H1 (cell line): ENCODE data around the gene TRAF3. TPM values are rescaled to one million over a fixed set of nuclear protein-coding genes. Genes with fewer than 3 reads are reported as not detected.

Source experiments
- CTCF ChIA-PET: fragments of 300-600 bp; sonication (Branson Sonifier 250); formaldehyde crosslinking; loops from one replicate; lab custom pipeline; 2021; ENCODE audit not compliant: partially characterized antibody; lab: Charles Lee
- POLR2A ChIA-PET: fragments of 300-600 bp; sonication (Branson Sonifier 250); formaldehyde crosslinking; loops from one replicate; lab custom pipeline; 2021; ENCODE audit warnings: inconsistent platforms; ENCODE audit not compliant: partially characterized antibody; lab: Charles Lee
- DNase-seq, 2 experiments: peaks; one replicate each; pipeline versions ENCODE4 v3.0.0 to v3.0.0-alpha.2; 2010 to 2022; ENCODE audit warnings: low spot score in 2 of 2, low read depth in 1 of 2, mixed read lengths in 1 of 2
- FAIRE-seq: peaks from 2 replicates; lab custom pipeline; 2011; peaks lifted over from hg19 to GRCh38; lab: Jason Lieb, UNC
- H2AFZ ChIP-seq: 2 replicates; pipeline ENCODE4 v1.8.1; 2012; ENCODE audit warnings: low read length, inconsistent platforms
- H2AK5ac ChIP-seq: 2 replicates; pipeline ENCODE4 v1.6.1; 2013; ENCODE audit warnings: low read depth, low read length
- H2BK120ac ChIP-seq: replicated peaks from 2 replicates; pipeline ENCODE3; 2013; ENCODE audit warnings: low read depth, low read length, inconsistent platforms
- H2BK12ac ChIP-seq: 2 replicates; pipeline ENCODE4 v1.6.1; 2013; ENCODE audit warnings: low read depth, low read length
- H2BK15ac ChIP-seq: 2 replicates; pipeline ENCODE4 v1.6.1; 2013; ENCODE audit warnings: low read length
- H2BK20ac ChIP-seq: 2 replicates; pipeline ENCODE4 v1.6.1; 2013; ENCODE audit warnings: low read length
- H2BK5ac ChIP-seq: 2 replicates; pipeline ENCODE4 v1.6.1; 2013; ENCODE audit warnings: low read depth, low read length
- H3K14ac ChIP-seq: 2 replicates; pipeline ENCODE4 v1.6.1; 2013; ENCODE audit warnings: inconsistent platforms; ENCODE audit not compliant: insufficient read length
- H3K18ac ChIP-seq: 2 replicates; pipeline ENCODE4 v1.6.1; 2013; ENCODE audit warnings: low read length; ENCODE audit errors: extremely low read depth
- H3K23ac ChIP-seq: 2 replicates; pipeline ENCODE4 v1.6.1; 2013; ENCODE audit warnings: inconsistent platforms; ENCODE audit not compliant: insufficient read length
- H3K23me2 ChIP-seq: 2 replicates; pipeline ENCODE4 v1.6.1; 2013; ENCODE audit warnings: low read depth, low read length
- H3K27ac ChIP-seq: 2 replicates; pipeline ENCODE4 v1.6.1; 2011; ENCODE audit warnings: low read depth, low read length, inconsistent platforms
- H3K27me3 ChIP-seq, 4 experiments: replicated peaks in 1 of 4; 1 replicate in 1 of 4; 2 replicates in 3 of 4; pipeline versions ENCODE4 v1.6.1 to v1.8.1; 2011 to 2013; ENCODE audit warnings: low read length in 3 of 4, mild to moderate bottlenecking in 3 of 4, inconsistent platforms in 2 of 4, mixed read lengths in 2 of 4, moderate library complexity in 1 of 4; ENCODE audit not compliant: control insufficient read depth in 3 of 4, insufficient read depth in 3 of 4; ENCODE audit errors: extremely low read depth in 1 of 4
- H3K36me3 ChIP-seq, 4 experiments: 2 replicates each; pipeline versions ENCODE4 v1.6.1 to v1.8.1; 2011 to 2013; ENCODE audit warnings: mild to moderate bottlenecking in 4 of 4, low read length in 3 of 4, moderate library complexity in 2 of 4, control low read depth in 1 of 4, inconsistent platforms in 1 of 4; ENCODE audit not compliant: insufficient read depth in 4 of 4, control insufficient read depth in 2 of 4
- H3K4ac ChIP-seq: replicated peaks from 2 replicates; pipeline ENCODE3; 2013; ENCODE audit warnings: low read length, low read depth, mixed read lengths, inconsistent platforms; ENCODE audit not compliant: insufficient read length
- H3K4me1 ChIP-seq, 4 experiments: replicated peaks in 1 of 4; 1 replicate in 1 of 4; 2 replicates in 3 of 4; pipeline versions ENCODE4 v1.6.1 to v1.8.1; 2011 to 2013; ENCODE audit warnings: low read length in 3 of 4, inconsistent platforms in 2 of 4, mixed read lengths in 1 of 4; ENCODE audit not compliant: insufficient read depth in 4 of 4, control insufficient read depth in 3 of 4
- H3K4me2 ChIP-seq, 2 experiments: 2 replicates each; pipeline versions ENCODE4 v1.6.1 to v1.8.1; 2011 to 2013; ENCODE audit warnings: low read depth in 2 of 2, low read length in 2 of 2, control low read depth in 1 of 2, inconsistent platforms in 1 of 2, mild to moderate bottlenecking in 1 of 2; ENCODE audit not compliant: insufficient read depth in 1 of 2
- H3K4me3 ChIP-seq, 4 experiments: fragments of 200-600, 300-600 bp in 1 of 4; sonication (generic), shearing (Covaris generic), sonication (Bioruptor Twin) in 1 of 4; 2 replicates each; pipeline versions ENCODE4 v1.5.1 to v1.8.1; 2011 to 2016; ENCODE audit warnings: low read length in 4 of 4, low read depth in 3 of 4, control low read depth in 2 of 4, inconsistent platforms in 2 of 4, mild to moderate bottlenecking in 2 of 4, mixed read lengths in 1 of 4, moderate library complexity in 1 of 4; ENCODE audit not compliant: insufficient read depth in 2 of 4; ENCODE audit errors: extremely low read depth in 1 of 4
- H3K56ac ChIP-seq: replicated peaks from 2 replicates; pipeline ENCODE3; 2013; ENCODE audit warnings: low read depth, mild to moderate bottlenecking, mixed read lengths, low read length, inconsistent platforms; ENCODE audit not compliant: insufficient read length
- H3K79me1 ChIP-seq: 2 replicates; pipeline ENCODE4 v1.6.1; 2013; ENCODE audit warnings: low read depth, low read length, control low read depth
- H3K79me2 ChIP-seq, 2 experiments: 2 replicates each; pipeline versions ENCODE4 v1.6.1 to v1.8.1; 2012 to 2013; ENCODE audit warnings: low read length in 2 of 2, mild to moderate bottlenecking in 2 of 2, inconsistent platforms in 1 of 2; ENCODE audit not compliant: insufficient read depth in 2 of 2, control insufficient read depth in 1 of 2
- H3K9ac ChIP-seq, 4 experiments: replicated peaks in 1 of 4; 1 replicate in 1 of 4; 2 replicates in 3 of 4; pipeline versions ENCODE4 v1.6.1 to v1.8.1; 2011 to 2013; ENCODE audit warnings: low read depth in 3 of 4, low read length in 3 of 4, control low read depth in 2 of 4, mild to moderate bottlenecking in 2 of 4, moderate library complexity in 2 of 4, inconsistent platforms in 1 of 4; ENCODE audit errors: extremely low read depth in 1 of 4
- H3K9me3 ChIP-seq, 2 experiments: 2 replicates each; pipeline versions ENCODE4 v1.6.1 to v1.8.1; 2012 to 2013; ENCODE audit warnings: mild to moderate bottlenecking in 2 of 2, moderate library complexity in 2 of 2, control low read depth in 1 of 2, inconsistent platforms in 1 of 2, low read depth in 1 of 2, low read length in 1 of 2, mixed read lengths in 1 of 2; ENCODE audit not compliant: insufficient read depth in 2 of 2
- H4K20me1 ChIP-seq, 2 experiments: replicated peaks in 1 of 2; 2 replicates each; pipeline versions ENCODE3 to v1.8.1; 2011 to 2013; ENCODE audit warnings: inconsistent platforms in 2 of 2, low read length in 2 of 2, mild to moderate bottlenecking in 1 of 2; ENCODE audit not compliant: insufficient read depth in 2 of 2, control insufficient read depth in 1 of 2
- H4K5ac ChIP-seq: 2 replicates; pipeline ENCODE4 v1.6.1; 2013; ENCODE audit warnings: low read length, low read depth, mixed read lengths, inconsistent platforms; ENCODE audit not compliant: insufficient read length
- H4K8ac ChIP-seq: 2 replicates; pipeline ENCODE4 v1.8.0; 2013; ENCODE audit warnings: mild to moderate bottlenecking, moderate library complexity, low read length, inconsistent platforms; ENCODE audit not compliant: insufficient read depth; ENCODE audit errors: extremely low read depth
- H4K91ac ChIP-seq: replicated peaks from 2 replicates; pipeline ENCODE3; 2013; ENCODE audit warnings: low read length, mixed read lengths, inconsistent platforms; ENCODE audit not compliant: insufficient read length
- CHD1 ChIP-seq: IDR thresholded peaks from 2 replicates; pipeline ENCODE4 v1.6.1; 2012; ENCODE audit warnings: low read depth, low read length, improper control_type of control experiment
- CTBP2 ChIP-seq: IDR thresholded peaks from 2 replicates; pipeline ENCODE4 v1.7.0; 2011; ENCODE audit warnings: borderline replicate concordance, mild to moderate bottlenecking, moderate library complexity, mixed read lengths, low read length; ENCODE audit not compliant: insufficient read depth, insufficient read length
- KDM4A ChIP-seq: IDR thresholded peaks from one replicate; pipeline ENCODE4 v1.7.1; 2012; ENCODE audit warnings: low read depth, mild to moderate bottlenecking, moderate library complexity, low read length, inconsistent platforms; ENCODE audit not compliant: severe bottlenecking
- NRF1 ChIP-seq: IDR thresholded peaks from 2 replicates; pipeline ENCODE4 v1.6.1; 2011; ENCODE audit warnings: mild to moderate bottlenecking, low read depth, low read length, improper control_type of control experiment
- POLR2AphosphoS5 ChIP-seq: IDR thresholded peaks from 2 replicates; pipeline ENCODE4 v1.6.1; 2011; ENCODE audit warnings: low read depth, low read length
- RBBP5 ChIP-seq: IDR thresholded peaks from 2 replicates; pipeline ENCODE4 v1.7.1; 2012; ENCODE audit warnings: low read depth, mild to moderate bottlenecking, inconsistent platforms, low read length, moderate library complexity, borderline replicate concordance
- SUZ12 ChIP-seq: fragments of 200-600 bp; sonication (generic); IDR thresholded peaks from 2 replicates; pipeline ENCODE4 v1.6.1; 2012; ENCODE audit warnings: mild to moderate bottlenecking, inconsistent platforms, low read length, moderate library complexity, mixed read lengths
- TAF7 ChIP-seq: optimal IDR thresholded peaks from 2 replicates; pipeline ENCODE3; 2011; ENCODE audit warnings: low read depth, mild to moderate bottlenecking, inconsistent platforms, low read length, moderate library complexity, borderline replicate concordance
- TCF12 ChIP-seq: IDR thresholded peaks from 2 replicates; pipeline ENCODE4 v1.6.1; 2011; ENCODE audit warnings: low read depth, mild to moderate bottlenecking, low read length
- WGBS, 2 experiments: shearing (Covaris generic) in 1 of 2; methylation state at CpG; one replicate each; pipeline versions ENCODE4 v1.1.6 to v1.1.7; 2013 to 2015; ENCODE audit warnings: low lambda C conversion rate in 2 of 2, mixed read lengths in 2 of 2, inconsistent platforms in 1 of 2, low coverage in 1 of 2, missing lambda C conversion rate in 1 of 2; ENCODE audit not compliant: insufficient replicate concordance in 2 of 2, insufficient coverage in 1 of 2, insufficient read length in 1 of 2; ENCODE audit errors: extremely low coverage in 1 of 2, missing lambda C conversion rate in 1 of 2; 5-methylcytosine and 5-hydroxymethylcytosine counted together
- polyA plus RNA-seq, 7 experiments: library from polyadenylated mRNA; depleted of rRNA in 3 of 7; stranded (reverse) in 5 of 7; unstranded in 2 of 7; fragments of >200 nt in 5 of 7; fragments of 200-250 nt in 2 of 7; gene quantifications; 1 replicate in 5 of 7; 2 replicates in 1 of 7; 4 replicates in 1 of 7; pipeline versions ENCODE4 v1.2.1 to v1.2.3, GENCODE V29; 2011 to 2013; ENCODE audit warnings: missing spikeins in 2 of 7, mixed read lengths in 2 of 7
- total RNA-seq: library from RNA; stranded (reverse); fragmentation: NEBNext Ultra II Directional; extraction: Animal tissue kit (Norgen Biotek cat#: 25700); gene quantifications from 2 replicates; pipeline ENCODE4 v1.2.1, GENCODE V29; 2021

The TRAF3 gene
- total and polyA plus RNA-seq, 2 of the 8 experiments (the other 6 are each of a cell fraction or from before 2014, with no cell fraction given), result 5.8 to 12.1 TPM

- Histone ChIP-seq H3K23ac (no peak overlapping the region), H3K18ac (no peak overlapping the region), H3K27ac (no peak overlapping the region), H2BK20ac (no peak overlapping the region), H3K4me2 (peak overlapping the region; percentile 86 to 87), H2AK5ac (no peak overlapping the region), H3K9me3 (no peaks in the 10 kb centered on the region), H2BK15ac (no peak overlapping the region), H3K4me1 (peaks cover 3 to 13% (median 8%) of the 10 kb centered on the region in 4 experiments), H3K9ac (peak overlapping the region in 2 of 4 experiments; percentile 40 to 83; a peak in 2 of 7 replicates), H4K20me1 (peaks cover 0 to 1% of the 10 kb centered on the region in 2 experiments), H3K4me3 (peak overlapping the region; percentile 39 to 88 (median 58)), H3K4ac (no peak overlapping the region), H2BK120ac (no peak overlapping the region), H3K79me1 (no peaks in the 10 kb centered on the region), H4K5ac (no peak overlapping the region), H3K36me3 (no peaks in the 10 kb centered on the region; a peak in 1 of 8 replicates), H3K23me2 (peaks cover 7% of the 10 kb centered on the region; the same call in 1 of the 2 replicates), H4K8ac (peak overlapping the region; percentile 69), H3K14ac (no peak overlapping the region), H3K56ac (no peak overlapping the region), H2BK12ac (no peak overlapping the region), H2AFZ (0 out of 2 replicates have a peak overlapping the region, but pooled peaks have one; percentile 48), H3K27me3 (peaks cover 0 to 10% (median 8%) of the 10 kb centered on the region in 4 experiments; a peak in 5 of 7 replicates), H2BK5ac (no peak overlapping the region), H3K79me2 (peaks cover 0 to 27% of the 10 kb centered on the region in 2 experiments; a peak in 2 of 4 replicates), H4K91ac (no peak overlapping the region)
- POLR2A ChIA-PET, result no interaction called here
- CTCF ChIA-PET, result interaction anchor here (0.6 kb wide), 1 partner anchor 84 kb away, joined by 4 read pairs; no protein-coding TSS in a partner anchor
- DNase-seq (no peak), FAIRE-seq (no peak)
- WGBS, 2 experiments, result 0% methylated on average over 24 of the region's 98 CpGs; no CpG with 5 or more reads in 1 of the 2 experiments
- peak; percentile 82 for TF ChIP-seq KDM4A
- no peak for TF ChIP-seq CHD1
- 0 out of 2 replicates have a peak, but pooled peaks have one; percentile 5 for TF ChIP-seq RBBP5
- TF ChIP-seq TAF7, result no peak
- no peak for TF ChIP-seq CTBP2
- TF ChIP-seq POLR2AphosphoS5, result no peak
- no peak for TF ChIP-seq TCF12
- no peak for TF ChIP-seq NRF1
- TF ChIP-seq SUZ12, result no peak
These were observed 575 bp downstream of the TRAF3 start for GRCh38 chr14:102777711-102778337.
